H54 (cell line): Measurements from ENCODE around the gene EML1.

Source experiments
- DNase-seq: peaks from one replicate; pipeline ENCODE4 v3.0.0; 2011; ENCODE audit warnings: low spot score, mixed read lengths; ENCODE audit not compliant: insufficient read length
- FAIRE-seq: peaks from 3 replicates; lab custom pipeline; 2011; peaks lifted over from hg19 to GRCh38; lab: Jason Lieb, UNC
- POLR2A ChIP-seq: IDR thresholded peaks from 2 replicates; pipeline ENCODE4 v1.6.1; 2011; ENCODE audit warnings: low read depth, mild to moderate bottlenecking, low read length

EML1 gene

GRCh38 chr14:99831303-99831702 is 38.1 kb downstream of the EML1 start:
- FAIRE-seq (no peak), DNase-seq (no peak)
- no peak for TF ChIP-seq POLR2A

- FAIRE-seq (no peak), DNase-seq (no peak)
- TF ChIP-seq POLR2A: no peak
Measured at GRCh38 chr14:99831903-99832685, 38.9 kb downstream of the EML1 start.

DNA sequence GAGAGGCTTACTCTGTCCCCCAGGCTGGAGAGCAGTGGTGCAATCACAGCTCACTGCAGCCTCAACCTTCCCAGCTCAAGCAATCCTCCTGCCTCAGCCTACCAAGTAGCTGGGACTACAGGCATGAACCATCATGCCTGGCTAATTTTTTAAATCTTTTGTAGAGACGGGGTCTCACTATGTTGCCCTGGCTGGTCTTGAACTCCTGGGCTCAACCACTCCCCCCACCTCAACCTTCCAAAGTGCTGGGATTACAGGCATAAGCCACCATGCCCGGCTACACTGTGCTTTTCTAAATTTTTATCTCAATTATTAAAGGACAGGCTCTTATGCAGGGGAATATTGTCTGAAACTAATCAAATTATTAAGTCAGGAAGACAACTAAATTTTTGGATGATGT is 44.6 kb downstream of the EML1 start:
- no peak for TF ChIP-seq POLR2A
- FAIRE-seq: no peak
- DNase-seq: no peak

GRCh38 chr14:99838639-99839134 is 45.5 kb downstream of the EML1 start:
- FAIRE-seq: no peak
- TF ChIP-seq POLR2A: no peak
- no peak for DNase-seq

GRCh38 chr14:99839696-99840095 is 46.5 kb downstream of the EML1 start:
- TF ChIP-seq POLR2A: no peak
- FAIRE-seq (no peak), DNase-seq (no peak)

DNA sequence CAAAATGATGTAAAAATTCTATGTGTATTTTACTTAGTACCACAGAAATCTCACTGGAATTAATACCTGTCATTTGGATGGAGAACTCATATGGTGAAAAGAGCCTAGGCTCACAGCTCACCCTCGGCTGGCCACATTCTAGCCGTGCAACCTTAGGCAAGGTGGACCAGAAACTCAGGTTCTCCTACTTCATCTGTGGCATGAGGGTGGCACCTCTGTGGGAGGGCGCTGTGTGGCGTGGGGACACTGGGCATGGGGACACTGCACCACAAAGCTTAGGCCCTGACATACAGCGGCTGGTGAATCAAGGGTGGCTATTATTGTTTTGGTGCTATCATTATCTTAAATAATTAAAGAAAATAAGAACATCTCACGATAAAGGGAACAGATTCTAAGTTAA is 47.1 kb downstream of the EML1 start:
- FAIRE-seq (no peak), DNase-seq (no peak)
- TF ChIP-seq POLR2A: no peak

DNA sequence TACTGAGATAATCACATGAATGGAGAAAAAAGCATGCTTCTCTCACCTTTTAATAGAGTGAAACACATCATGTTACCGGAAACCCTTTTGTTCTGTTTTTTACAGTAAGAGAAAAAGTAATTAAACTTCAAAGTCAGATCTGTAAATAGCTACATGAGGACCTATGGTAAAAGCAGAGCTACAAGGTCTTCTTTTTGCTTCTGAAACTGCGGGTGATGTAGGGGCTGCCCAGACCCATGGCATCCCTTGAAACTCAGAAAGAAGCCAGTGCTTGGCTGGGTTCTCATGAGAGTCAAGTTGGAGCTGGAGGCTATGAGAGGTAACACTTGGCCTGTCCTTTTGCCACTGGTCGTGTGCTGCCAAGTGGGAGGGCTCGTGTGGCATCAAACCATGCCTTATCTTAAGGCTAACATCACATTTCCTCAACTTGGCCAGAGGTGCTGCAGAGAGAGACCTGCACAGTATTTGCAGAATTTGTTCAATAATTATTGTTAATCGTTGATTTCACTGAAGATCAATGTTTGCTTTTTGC is 47.6 kb downstream of the EML1 start:
- TF ChIP-seq POLR2A: no peak
- no peak for FAIRE-seq
- no peak for DNase-seq

DNA sequence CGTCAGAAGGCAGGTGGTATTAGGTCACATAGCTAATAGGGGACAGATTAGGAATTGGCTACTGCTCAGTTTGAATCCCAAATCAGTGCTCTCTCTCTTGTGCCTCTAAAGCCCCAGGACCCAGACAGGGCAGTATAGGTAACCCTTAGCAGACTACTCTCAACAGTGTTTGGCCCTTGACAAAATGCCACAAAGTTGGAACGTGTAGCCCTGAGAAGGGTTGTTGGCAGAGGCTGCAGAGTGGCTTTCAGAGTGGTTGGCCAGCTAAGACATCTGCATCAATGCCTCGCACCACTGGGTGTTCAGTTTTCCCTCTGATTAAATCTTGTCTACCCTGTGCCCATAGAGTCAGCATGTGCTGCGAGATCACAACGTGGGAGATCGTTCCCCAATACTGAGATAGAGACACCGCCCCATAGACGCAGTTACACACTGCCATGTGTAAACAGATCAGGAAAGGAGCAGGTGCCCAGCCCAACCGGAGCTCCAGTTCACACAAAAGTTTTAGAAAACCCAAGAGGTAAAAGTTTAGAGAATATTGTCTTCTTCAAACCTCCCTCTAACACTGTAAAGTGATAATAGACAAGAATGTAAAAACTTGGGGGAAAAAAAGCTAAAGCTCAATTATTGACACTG is 48.3 kb downstream of the EML1 start:
- no peak for TF ChIP-seq POLR2A
- FAIRE-seq: no peak

GRCh38 chr14:99842141-99842540 is 48.9 kb downstream of the EML1 start:
- FAIRE-seq: no peak
- no peak for TF ChIP-seq POLR2A

More for the DNA sequence above, 48.3 kb downstream of the EML1 start:
- DNase-seq: no peak

GRCh38 chr14:99846808-99847207 is 53.6 kb downstream of the EML1 start:
- DNase-seq (no peak), FAIRE-seq (no peak)
- no peak for TF ChIP-seq POLR2A

More at GRCh38 chr14:99842141-99842540, 48.9 kb downstream of the EML1 start:
- DNase-seq: no peak

- no peak for TF ChIP-seq POLR2A
- FAIRE-seq (no peak), DNase-seq (no peak)
Measured at GRCh38 chr14:99850709-99851108, 57.5 kb downstream of the EML1 start.

- no peak for FAIRE-seq
- TF ChIP-seq POLR2A: no peak
- no peak for DNase-seq
Measured at GRCh38 chr14:99852578-99852977, 59.4 kb downstream of the EML1 start.

- TF ChIP-seq POLR2A: no peak
- DNase-seq (peak; percentile 26), FAIRE-seq (no peak)
Measured at GRCh38 chr14:99853206-99853605, 60.0 kb downstream of the EML1 start.

DNA sequence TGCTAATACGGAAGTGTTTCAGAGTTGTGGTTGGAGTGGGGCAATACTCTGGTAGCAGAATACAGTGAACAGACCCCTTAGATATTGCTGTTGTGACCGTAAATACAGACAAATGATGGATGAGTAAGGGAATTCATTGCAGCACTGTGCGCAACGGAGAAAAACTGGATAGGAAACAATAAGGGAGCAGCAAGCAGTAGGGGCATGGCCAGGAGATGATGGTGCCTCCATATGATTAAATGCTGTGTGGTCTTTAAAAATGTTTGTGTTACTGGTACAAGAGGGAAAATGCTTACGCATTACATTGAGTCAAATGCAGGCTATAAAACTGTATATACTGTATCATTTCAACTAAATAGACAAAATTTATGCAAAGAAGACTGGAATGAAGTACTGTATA is 61.6 kb downstream of the EML1 start:
- FAIRE-seq: no peak
- DNase-seq: no peak
- TF ChIP-seq POLR2A: no peak
